ENCODE results near the gene KEAP1. TPM values are rescaled to one million over a fixed set of nuclear protein-coding genes. Genes with fewer than 3 reads are reported as not detected.
"Not testable (repeated sequence)": the region's sequence is repeated elsewhere in the genome, so short reads cannot be mapped to it uniquely, and the experiment has no call there.

The KEAP1 gene
- total and polyA plus RNA-seq, 8 donors, result 25.2 to 48.6 (median 33.0) TPM

GRCh38 chr19:10461047-10461949 is 41.9 kb downstream of the KEAP1 start:
- peaks cover 0 to 4% (median 0%) of the 10 kb centered on the region in 3 donors for H3K36me3 ChIP-seq
- 31 to 42% methylated on average over 35 to 45 of the region's 45 CpGs for WGBS, 2 donors
- no peaks in the 10 kb centered on the region for H3K9me3 ChIP-seq
- no peaks in the 10 kb centered on the region for H3K4me1 ChIP-seq
- no peaks in the 10 kb centered on the region for H3K27me3 ChIP-seq
- intact Hi-C loops (cut with DNase I), result no loop called here
- no peak for TF ChIP-seq CTCF (IDR thresholded peaks at IDR 0.05)
- peak; percentile 86 to 96 (median 94) for ATAC-seq
- H3K27ac ChIP-seq, result no peak overlapping the region
- no peak for FAIRE-seq
- H3K4me3 ChIP-seq, result peak overlapping the region in 1 of 4 donors; percentile 17
- peak; percentile 88 to 95 (median 91) for DNase-seq

GRCh38 chr19:10460714-10461046 is 42.5 kb downstream of the KEAP1 start:
- ATAC-seq, result no peak
- FAIRE-seq, result no peak

GRCh38 chr19:10458733-10459132 is 44.4 kb downstream of the KEAP1 start:
- intact Hi-C loops (cut with DNase I); H3K36me3 ChIP-seq; H3K9me3 ChIP-seq; DNase-seq; H3K27ac ChIP-seq; H3K4me1 ChIP-seq; FAIRE-seq; H3K27me3 ChIP-seq; ATAC-seq; H3K4me3 ChIP-seq: not testable (repeated sequence)
- 96% methylated on average over 7 of the region's 7 CpGs for WGBS, 2 donors

More at GRCh38 chr19:10460714-10461046, 42.5 kb downstream of the KEAP1 start:
- no peak for DNase-seq
- H3K4me3 ChIP-seq, result no peak overlapping the region
- 64 to 65% methylated on average over 8 of the region's 8 CpGs for WGBS, 2 donors
- intact Hi-C loops (cut with DNase I), result no loop called here
- no peak for TF ChIP-seq CTCF (IDR thresholded peaks at IDR 0.05)
- H3K4me1 ChIP-seq, result no peaks in the 10 kb centered on the region
- no peaks in the 10 kb centered on the region for H3K9me3 ChIP-seq
- no peak overlapping the region for H3K27ac ChIP-seq
- peaks cover 0 to 4% (median 0%) of the 10 kb centered on the region in 3 donors for H3K36me3 ChIP-seq
- no peaks in the 10 kb centered on the region for H3K27me3 ChIP-seq

- WGBS, 2 donors, result 74 to 79% methylated on average over 5 of the region's 5 CpGs
- no peaks in the 10 kb centered on the region for H3K27me3 ChIP-seq
- DNase-seq (no peak), ATAC-seq (no peak), FAIRE-seq (no peak)
- intact Hi-C loops (cut with DNase I), result no loop called here
- TF ChIP-seq CTCF (IDR thresholded peaks at IDR 0.05), result no peak
- H3K36me3 ChIP-seq, result peaks cover 0 to 3% (median 0%) of the 10 kb centered on the region in 3 donors
- H3K27ac ChIP-seq, result no peak overlapping the region
- no peak overlapping the region for H3K4me3 ChIP-seq
- no peaks in the 10 kb centered on the region for H3K9me3 ChIP-seq
- no peaks in the 10 kb centered on the region for H3K4me1 ChIP-seq
Measured at GRCh38 chr19:10454267-10454666, 48.9 kb downstream of the KEAP1 start.

GRCh38 chr19:10453852-10454251 is 49.3 kb downstream of the KEAP1 start:
- FAIRE-seq (no peak), ATAC-seq (no peak), DNase-seq (no peak)
- Histone ChIP-seq H3K9me3 (no peaks in the 10 kb centered on the region), H3K27ac (no peak overlapping the region), H3K4me3 (no peak overlapping the region), H3K27me3 (no peaks in the 10 kb centered on the region), H3K4me1 (no peaks in the 10 kb centered on the region), H3K36me3 (peaks cover 0 to 7% (median 2%) of the 10 kb centered on the region in 3 donors)
- no peak for TF ChIP-seq CTCF (IDR thresholded peaks at IDR 0.05)
- 75 to 85% methylated on average over 4 of the region's 4 CpGs for WGBS, 2 donors
- intact Hi-C loops (cut with DNase I), result no loop called here

Data from pancreas (tissue), 10 donors.